GM19438 (cell line): ENCODE data around the gene SULT1C2.

ENCODE experiments used
- ATAC-seq: cut with Tn5 transposase; IDR thresholded peaks from one replicate; pipeline ENCODE4 v1.9.1; 2021; ENCODE audit warnings: low read depth; ENCODE audit not compliant: unreplicated experiment

SULT1C2 gene

GRCh38 chr2:108287169-108287568, 1.5 kb upstream of the SULT1C2 start:
- ATAC-seq: no peak

- no peak for ATAC-seq
Observed at GRCh38 chr2:108293850-108294249, 5.2 kb downstream of the SULT1C2 start.

GRCh38 chr2:108297436-108298141, 8.9 kb downstream of the SULT1C2 start:
- no peak for ATAC-seq

GRCh38 chr2:108301558-108301957, 12.9 kb downstream of the SULT1C2 start:
- ATAC-seq: no peak

- peak; percentile 54 for ATAC-seq
Observed at GRCh38 chr2:108304975-108305374, 16.3 kb downstream of the SULT1C2 start.

- ATAC-seq: no peak
Observed at GRCh38 chr2:108305901-108306300, 17.2 kb downstream of the SULT1C2 start.

GRCh38 chr2:108309903-108310302, 21.2 kb downstream of the SULT1C2 start:
- ATAC-seq: no peak

GRCh38 chr2:108314586-108315296, 26.0 kb downstream of the SULT1C2 start:
- ATAC-seq: no peak

- ATAC-seq: no peak
Observed at GRCh38 chr2:108315444-108315934, 26.8 kb downstream of the SULT1C2 start.

- no peak for ATAC-seq
Observed at GRCh38 chr2:108316033-108316432, 27.3 kb downstream of the SULT1C2 start.

- no peak for ATAC-seq
Observed at GRCh38 chr2:108316461-108317258, 28.0 kb downstream of the SULT1C2 start.

- ATAC-seq: no peak
Observed at GRCh38 chr2:108320326-108320922, 31.7 kb downstream of the SULT1C2 start.

GRCh38 chr2:108323619-108324018, 34.9 kb downstream of the SULT1C2 start:
- ATAC-seq: no peak

GRCh38 chr2:108324531-108325255, 36.0 kb downstream of the SULT1C2 start:
- no peak for ATAC-seq

GRCh38 chr2:108325756-108326155, 37.1 kb downstream of the SULT1C2 start:
- ATAC-seq: no peak

- ATAC-seq: no peak
Observed at GRCh38 chr2:108329771-108330170, 41.1 kb downstream of the SULT1C2 start.

- ATAC-seq: no peak
Observed at GRCh38 chr2:108330979-108331378, 42.3 kb downstream of the SULT1C2 start.

GRCh38 chr2:108345951-108346350, 57.3 kb downstream of the SULT1C2 start:
- no peak for ATAC-seq

- ATAC-seq: no peak
Observed at GRCh38 chr2:108346827-108347226, 58.1 kb downstream of the SULT1C2 start.

- ATAC-seq: no peak
Observed at GRCh38 chr2:108347786-108348185, 59.1 kb downstream of the SULT1C2 start.
